Measurements from ENCODE around the gene NKAIN2. TPM values are rescaled to one million over a fixed set of nuclear protein-coding genes. Genes with fewer than 3 reads are reported as not detected.

Gene NKAIN2
- total RNA-seq, 2 donors from 2014 or later: 0.29 TPM; not detected in 1

DNA sequence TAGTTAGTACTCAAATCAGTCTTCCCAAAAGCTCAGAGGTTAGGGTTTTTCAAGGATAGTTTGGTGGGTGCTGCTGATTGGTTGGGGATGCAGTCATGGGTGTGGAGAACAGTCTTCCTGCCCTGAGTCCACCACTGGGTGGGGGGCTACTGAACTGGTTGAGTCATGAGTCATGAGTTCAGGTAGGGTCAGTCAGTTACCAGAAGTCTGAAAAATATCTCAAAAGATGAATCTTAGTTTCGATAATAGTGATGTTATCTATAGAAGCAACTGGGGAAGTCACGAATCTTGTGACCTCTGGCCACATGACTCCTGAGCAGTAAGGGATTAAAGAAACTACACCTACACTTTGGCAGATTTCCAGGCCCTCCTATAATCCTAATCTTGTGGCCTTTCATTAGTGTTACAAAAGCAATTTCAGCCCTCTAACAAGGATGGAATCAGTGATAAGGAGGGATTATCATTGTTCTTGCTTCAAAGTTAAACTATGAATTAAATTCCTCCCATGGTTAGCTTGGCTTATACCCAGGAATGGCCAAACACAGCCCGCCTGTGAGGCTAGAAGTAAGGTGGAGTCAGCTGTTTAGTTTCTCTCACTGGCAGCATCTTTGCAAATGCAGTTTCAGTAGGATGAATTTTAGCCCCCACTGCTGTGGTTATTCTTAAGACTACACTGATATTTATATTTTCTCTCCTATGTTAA lies 33.3 kb upstream of the NKAIN2 start:
- Histone ChIP-seq H3K4me1 (ENCODE audit: control insufficient read depth, insufficient read depth, low read length) (peaks cover 7% of the 10 kb centered on the region), H3K9me3 (ENCODE audit: control insufficient read depth, low read length) (no peaks in the 10 kb centered on the region), H3K27me3 (ENCODE audit: control insufficient read depth, insufficient read depth, low read length, poor library complexity, severe bottlenecking) (no peaks in the 10 kb centered on the region), H3K27ac (ENCODE audit: low read depth, low read length) (no peak overlapping the region), H3K9ac (ENCODE audit: extremely low read depth, low read length, poor library complexity, severe bottlenecking) (no peak overlapping the region), H3K36me3 (ENCODE audit: control insufficient read depth, insufficient read depth, low read length) (no peaks in the 10 kb centered on the region), H3K4me3 (ENCODE audit: low read length) (no peak overlapping the region)
- Mint-ChIP-seq H3K27ac (no peak overlapping the region), H3K4me3 (no peak overlapping the region), H3K27me3 (ENCODE audit: insufficient read depth) (no peaks in the 10 kb centered on the region), H3K36me3 (ENCODE audit: low read depth) (no peaks in the 10 kb centered on the region), H3K4me1 (peaks cover 20% of the 10 kb centered on the region), H3K9me3 (no peaks in the 10 kb centered on the region)
- TF ChIP-seq, protein P1, sequence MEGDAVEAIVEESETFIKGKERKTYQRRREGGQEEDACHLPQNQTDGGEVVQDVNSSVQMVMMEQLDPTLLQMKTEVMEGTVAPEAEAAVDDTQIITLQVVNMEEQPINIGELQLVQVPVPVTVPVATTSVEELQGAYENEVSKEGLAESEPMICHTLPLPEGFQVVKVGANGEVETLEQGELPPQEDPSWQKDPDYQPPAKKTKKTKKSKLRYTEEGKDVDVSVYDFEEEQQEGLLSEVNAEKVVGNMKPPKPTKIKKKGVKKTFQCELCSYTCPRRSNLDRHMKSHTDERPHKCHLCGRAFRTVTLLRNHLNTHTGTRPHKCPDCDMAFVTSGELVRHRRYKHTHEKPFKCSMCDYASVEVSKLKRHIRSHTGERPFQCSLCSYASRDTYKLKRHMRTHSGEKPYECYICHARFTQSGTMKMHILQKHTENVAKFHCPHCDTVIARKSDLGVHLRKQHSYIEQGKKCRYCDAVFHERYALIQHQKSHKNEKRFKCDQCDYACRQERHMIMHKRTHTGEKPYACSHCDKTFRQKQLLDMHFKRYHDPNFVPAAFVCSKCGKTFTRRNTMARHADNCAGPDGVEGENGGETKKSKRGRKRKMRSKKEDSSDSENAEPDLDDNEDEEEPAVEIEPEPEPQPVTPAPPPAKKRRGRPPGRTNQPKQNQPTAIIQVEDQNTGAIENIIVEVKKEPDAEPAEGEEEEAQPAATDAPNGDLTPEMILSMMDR (conservative IDR thresholded peaks at IDR 0.05): no peak
- 89% methylated on average over 2 to 3 of the region's 3 CpGs for WGBS, 2 experiments (ENCODE audit: insufficient coverage in 1 of 2, insufficient read length in 1 of 2)
- no peak for DNase-seq

DNA sequence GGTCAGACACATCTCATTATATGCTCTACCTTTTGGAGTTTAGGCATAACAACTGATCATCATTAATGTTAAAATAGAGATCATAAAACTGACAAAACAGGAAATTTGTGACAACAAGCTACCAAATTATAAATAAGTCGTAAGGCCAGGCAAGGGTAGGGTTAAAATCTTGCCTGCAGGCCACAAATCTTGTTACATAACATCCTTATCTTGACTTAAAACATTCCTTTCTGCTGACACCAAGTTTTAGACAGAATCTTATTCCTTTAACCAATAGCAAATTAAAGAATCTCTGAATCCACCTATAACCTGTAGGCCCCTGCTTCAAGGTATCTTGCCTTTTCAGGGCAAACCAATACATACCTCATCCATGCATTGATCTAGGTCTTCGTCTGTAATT lies 32.5 kb upstream of the NKAIN2 start:
- Histone ChIP-seq H3K4me3 (ENCODE audit: low read length) (peak overlapping the region; percentile 23), H3K27ac (ENCODE audit: low read depth, low read length) (no peak overlapping the region), H3K9me3 (ENCODE audit: control insufficient read depth, low read length) (no peaks in the 10 kb centered on the region), H3K4me1 (ENCODE audit: control insufficient read depth, insufficient read depth, low read length) (peaks cover 7% of the 10 kb centered on the region), H3K36me3 (ENCODE audit: control insufficient read depth, insufficient read depth, low read length) (no peaks in the 10 kb centered on the region), H3K9ac (ENCODE audit: extremely low read depth, low read length, poor library complexity, severe bottlenecking) (no peak overlapping the region), H3K27me3 (ENCODE audit: control insufficient read depth, insufficient read depth, low read length, poor library complexity, severe bottlenecking) (no peaks in the 10 kb centered on the region)
- H3K4me3 Mint-ChIP-seq: no peak overlapping the region
- 87 to 90% methylated on average over 2 of the region's 2 CpGs for WGBS, 2 experiments (ENCODE audit: insufficient coverage in 1 of 2, insufficient read length in 1 of 2)
- no peaks in the 10 kb centered on the region for H3K9me3 Mint-ChIP-seq
- H3K36me3 Mint-ChIP-seq (ENCODE audit: low read depth): no peaks in the 10 kb centered on the region
- no peak for DNase-seq
- H3K27ac Mint-ChIP-seq: no peak overlapping the region
- TF ChIP-seq, protein P1 (conservative IDR thresholded peaks at IDR 0.05): no peak
- peaks cover 20% of the 10 kb centered on the region for H3K4me1 Mint-ChIP-seq
- no peaks in the 10 kb centered on the region for H3K27me3 Mint-ChIP-seq (ENCODE audit: insufficient read depth)

DNA sequence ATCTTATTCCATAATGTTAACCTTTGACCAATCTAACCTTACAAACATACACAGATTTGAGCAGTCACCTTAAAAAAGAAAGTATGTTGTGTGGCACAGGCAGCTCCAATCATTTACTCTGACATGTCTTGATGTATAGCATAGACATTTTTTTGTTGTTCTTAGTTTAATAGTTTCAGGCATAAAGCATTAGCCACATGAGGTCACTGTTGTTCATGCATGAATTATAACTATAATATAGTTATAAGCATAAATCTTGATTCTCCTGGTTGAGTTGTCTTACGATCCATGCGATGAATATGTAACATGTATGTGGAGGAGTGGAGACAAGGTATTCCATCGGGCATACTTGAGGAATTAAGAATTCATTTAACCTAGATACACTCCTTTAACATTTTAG lies 26.1 kb upstream of the NKAIN2 start:
- no CpG with 5 or more reads among the region's 3 CpGs for WGBS, 2 experiments (ENCODE audit: insufficient coverage in 1 of 2, insufficient read length in 1 of 2)
- Histone ChIP-seq H3K27me3 (ENCODE audit: control insufficient read depth, insufficient read depth, low read length, poor library complexity, severe bottlenecking) (no peaks in the 10 kb centered on the region), H3K4me1 (ENCODE audit: control insufficient read depth, insufficient read depth, low read length) (no peaks in the 10 kb centered on the region), H3K4me3 (ENCODE audit: low read length) (no peak overlapping the region), H3K9me3 (ENCODE audit: control insufficient read depth, low read length) (no peaks in the 10 kb centered on the region), H3K9ac (ENCODE audit: extremely low read depth, low read length, poor library complexity, severe bottlenecking) (no peak overlapping the region), H3K27ac (ENCODE audit: low read depth, low read length) (no peak overlapping the region), H3K36me3 (ENCODE audit: control insufficient read depth, insufficient read depth, low read length) (no peaks in the 10 kb centered on the region)
- DNase-seq: no peak
- TF ChIP-seq, protein P1 (conservative IDR thresholded peaks at IDR 0.05): no peak
- Mint-ChIP-seq H3K27me3 (ENCODE audit: insufficient read depth) (no peaks in the 10 kb centered on the region), H3K4me1 (peaks cover 9% of the 10 kb centered on the region), H3K9me3 (no peaks in the 10 kb centered on the region), H3K36me3 (ENCODE audit: low read depth) (no peaks in the 10 kb centered on the region), H3K4me3 (no peak overlapping the region), H3K27ac (no peak overlapping the region)
